ENCODE measurements around the gene COL23A1.
A peak's percentile ranks its signal among the peaks of the same experiment; 100 is the strongest.
"Not testable (repeated sequence)": the region's sequence is repeated elsewhere in the genome, so short reads cannot be mapped to it uniquely, and the experiment has no call there.

Gene COL23A1

DNA sequence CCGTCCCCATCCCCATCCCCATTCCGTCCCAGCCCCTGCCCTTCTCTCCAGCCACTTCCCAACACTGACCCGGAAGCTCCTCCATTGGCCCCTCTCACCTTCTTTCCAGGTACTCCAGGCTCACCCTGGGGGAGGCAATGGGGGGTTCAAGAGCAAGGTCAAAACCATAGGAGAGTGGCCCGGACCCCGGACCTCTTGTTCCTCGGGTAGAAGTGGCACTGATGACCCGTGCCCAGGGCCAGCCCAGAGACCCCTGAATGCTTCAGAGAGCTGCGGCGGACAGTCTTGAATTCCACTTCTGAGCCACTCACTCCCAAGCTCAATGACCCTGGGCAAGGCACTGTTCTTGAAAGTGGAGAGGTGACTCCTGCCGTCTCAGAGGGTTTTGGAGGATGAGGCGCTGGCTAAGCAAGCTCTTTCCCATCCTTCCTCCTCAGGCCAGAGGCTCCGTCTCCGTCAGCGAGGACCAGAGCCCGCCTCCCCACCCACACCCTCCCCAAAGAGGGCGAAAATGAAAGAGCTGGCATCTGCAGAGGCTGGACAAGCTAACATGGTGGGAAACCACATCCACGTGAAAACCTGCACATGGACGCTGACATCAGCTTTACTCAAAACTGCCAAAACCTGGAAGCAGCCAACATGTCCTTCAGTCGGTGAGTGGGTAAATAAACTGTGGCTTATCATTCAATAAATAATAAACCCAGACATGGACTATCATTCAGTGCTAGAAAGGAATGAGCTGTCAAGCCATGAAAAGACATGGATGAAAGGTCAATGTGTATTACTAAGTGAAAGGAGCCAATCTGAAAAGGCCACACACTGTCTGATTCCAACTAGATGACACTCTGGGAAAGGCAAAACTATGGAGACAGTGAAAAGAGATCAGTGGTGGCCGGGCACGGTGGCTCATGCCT lies 330.3 kb downstream of the COL23A1 start:
- DNase-seq (ENCODE audit: low read depth) = no peak

DNA sequence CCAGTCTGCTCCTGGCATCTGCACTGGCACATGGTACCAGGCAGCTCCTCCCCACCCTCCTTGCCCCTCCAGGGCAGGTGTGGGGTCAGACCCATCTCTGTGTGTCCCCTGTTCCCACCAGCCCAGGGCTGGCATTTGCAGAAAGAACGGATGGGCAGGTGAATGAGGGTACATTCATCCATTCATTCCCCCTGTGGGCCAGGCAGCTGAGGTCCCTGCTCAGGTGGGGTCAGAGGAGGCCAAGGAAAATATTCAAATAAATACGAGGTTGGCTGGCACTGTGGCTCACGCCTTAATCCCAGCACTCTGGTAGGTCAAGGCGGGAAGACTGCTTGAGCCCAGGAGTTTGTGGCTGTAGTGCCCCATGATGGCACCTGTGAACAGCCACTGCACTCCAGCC lies 332.5 kb downstream of the COL23A1 start:
- DNase-seq (ENCODE audit: low read depth) = no peak

DNA sequence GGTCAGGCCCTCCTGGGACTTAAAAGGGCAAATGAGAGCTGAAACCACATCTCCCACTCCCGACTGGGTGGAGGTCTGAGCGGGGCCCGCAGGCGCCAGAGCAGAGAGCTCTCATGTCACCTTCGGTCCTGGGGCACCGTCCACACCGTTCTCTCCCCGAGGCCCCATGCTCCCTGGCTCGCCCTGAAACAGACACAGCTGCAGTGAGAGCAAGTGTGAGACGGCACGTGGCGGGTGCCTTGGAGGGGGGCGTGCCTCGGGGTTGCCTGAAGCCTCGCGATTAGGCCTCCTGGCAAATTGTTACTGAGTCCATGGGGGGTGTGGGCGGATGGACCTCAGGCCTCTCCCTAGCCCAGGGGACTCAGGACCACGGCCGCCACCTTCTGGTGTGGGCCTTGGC lies 333.4 kb downstream of the COL23A1 start:
- no peak for DNase-seq (ENCODE audit: low read depth)

- DNase-seq (ENCODE audit: low read depth) = not testable (repeated sequence)
Observed at GRCh38 chr5:178253632-178254031, 336.6 kb downstream of the COL23A1 start.

DNA sequence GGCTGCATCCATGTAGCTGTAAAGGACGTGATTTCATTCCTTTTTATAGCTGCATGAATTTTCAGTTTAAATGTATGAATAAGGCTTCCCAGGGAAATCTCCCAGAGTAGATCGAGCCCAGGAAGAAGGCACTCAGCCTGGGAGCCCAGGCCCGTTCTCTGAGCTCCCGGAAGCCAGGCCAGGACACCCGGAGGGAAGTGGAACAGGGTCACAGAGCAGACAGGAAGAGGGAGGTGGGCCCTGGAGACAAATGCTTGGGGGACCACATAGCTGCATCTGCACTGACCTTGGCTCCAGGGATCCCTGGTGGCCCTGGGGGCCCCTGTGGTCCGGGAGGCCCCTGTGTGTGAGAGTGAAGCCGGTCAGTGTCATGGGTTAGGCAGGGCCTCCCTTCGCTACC lies 337.9 kb downstream of the COL23A1 start:
- no peak for DNase-seq (ENCODE audit: low read depth)

DNA sequence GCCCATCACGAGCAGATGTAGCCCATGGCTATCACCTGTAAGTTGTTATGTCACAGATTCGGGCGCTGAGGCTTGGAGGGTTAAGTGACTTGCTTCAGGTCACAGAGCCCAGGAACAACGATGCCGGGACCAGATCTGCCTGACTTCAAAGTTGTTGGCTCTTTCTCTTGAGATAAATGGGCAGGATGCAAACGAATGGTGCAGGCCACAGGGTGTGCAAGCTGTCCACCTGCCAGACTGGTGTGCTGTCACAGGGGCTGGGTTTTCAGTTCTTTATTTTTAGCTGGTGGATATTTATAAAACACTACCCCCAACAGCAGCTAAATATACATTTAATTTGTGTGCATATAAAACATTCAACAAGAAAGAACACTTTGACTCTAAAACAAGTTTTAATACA lies 339.9 kb downstream of the COL23A1 start:
- DNase-seq (ENCODE audit: low read depth) = no peak

DNA sequence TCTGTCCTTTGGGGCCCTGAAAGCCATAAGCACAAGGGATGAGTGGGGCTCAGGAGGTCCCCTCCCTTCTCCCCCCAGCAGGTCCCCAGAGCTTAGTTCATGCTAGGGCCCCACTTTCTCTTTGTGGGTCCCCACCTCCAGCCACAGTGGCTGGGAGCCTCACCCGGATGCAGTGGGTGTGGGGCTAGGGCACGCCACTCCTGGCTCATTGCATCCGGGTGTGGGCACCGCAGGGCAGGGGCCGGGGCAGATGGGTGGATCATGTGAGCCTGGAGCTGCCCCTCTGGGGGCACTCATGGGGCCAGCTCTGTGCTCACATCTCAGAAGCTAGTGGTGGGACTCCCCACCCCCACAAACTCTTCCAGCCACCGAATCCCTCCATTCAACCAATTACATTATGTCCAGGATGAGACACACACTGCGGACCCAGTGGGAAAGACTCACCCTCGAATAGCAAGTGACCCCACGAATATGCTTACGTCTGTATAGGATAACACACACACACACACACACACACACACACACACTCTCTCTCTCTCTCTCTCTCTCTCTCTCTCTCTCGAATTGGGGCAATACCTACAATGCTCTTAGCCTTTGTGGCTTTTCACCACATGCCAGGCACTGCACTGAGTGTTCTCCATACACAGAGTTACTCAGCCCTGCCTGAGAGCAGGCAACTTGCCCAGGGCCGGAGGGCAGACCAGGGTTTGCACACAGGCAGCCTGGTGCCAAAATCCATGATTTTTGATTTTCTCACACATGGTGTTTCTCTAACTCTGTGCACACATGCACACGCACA lies 340.8 kb downstream of the COL23A1 start:
- peak; percentile 82 for DNase-seq (ENCODE audit: low read depth)

GRCh38 chr5:178248750-178249149 lies 341.4 kb downstream of the COL23A1 start:
- no peak for DNase-seq (ENCODE audit: low read depth)

GRCh38 chr5:178247481-178248456 lies 342.4 kb downstream of the COL23A1 start:
- DNase-seq (ENCODE audit: low read depth) = no peak

GRCh38 chr5:178246624-178247279 lies 343.4 kb downstream of the COL23A1 start:
- no peak for DNase-seq (ENCODE audit: low read depth)

DNA sequence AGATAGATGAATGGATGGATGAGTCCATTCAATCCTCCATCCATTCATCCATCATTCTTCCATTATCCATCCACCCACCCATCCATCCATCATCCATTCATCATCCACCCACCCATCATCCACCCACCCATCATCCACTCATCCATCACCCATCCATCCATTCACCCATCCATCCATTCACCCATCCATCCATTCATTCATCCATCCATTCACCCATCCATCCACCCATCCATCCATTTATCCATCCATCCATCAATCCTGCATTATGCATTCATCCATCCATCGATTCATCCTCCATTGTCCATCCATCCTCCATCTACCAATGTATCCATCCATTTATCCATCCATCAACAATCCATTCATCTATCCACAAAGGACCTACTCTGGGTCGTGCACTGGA lies 344.8 kb downstream of the COL23A1 start:
- no peak for DNase-seq (ENCODE audit: low read depth)

DNA sequence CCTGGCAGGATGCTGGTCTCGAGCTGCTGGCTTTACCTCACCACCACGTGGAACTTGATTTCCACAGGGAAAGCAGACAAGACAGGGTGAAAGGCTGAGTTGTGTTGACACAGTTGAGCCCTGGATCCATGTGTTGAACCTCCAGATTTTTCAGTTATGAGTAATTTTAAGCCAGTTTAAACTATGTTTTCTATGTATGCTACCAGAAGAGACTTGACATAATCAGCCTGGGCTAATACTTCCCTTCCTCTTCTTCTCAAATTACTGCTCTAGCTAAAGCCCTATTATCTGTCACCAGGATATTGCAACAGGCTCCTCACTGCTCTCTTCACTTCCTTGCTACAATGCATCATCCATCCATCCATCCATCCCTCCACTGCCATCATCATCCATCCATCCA lies 345.6 kb downstream of the COL23A1 start:
- DNase-seq (ENCODE audit: low read depth) = no peak

DNA sequence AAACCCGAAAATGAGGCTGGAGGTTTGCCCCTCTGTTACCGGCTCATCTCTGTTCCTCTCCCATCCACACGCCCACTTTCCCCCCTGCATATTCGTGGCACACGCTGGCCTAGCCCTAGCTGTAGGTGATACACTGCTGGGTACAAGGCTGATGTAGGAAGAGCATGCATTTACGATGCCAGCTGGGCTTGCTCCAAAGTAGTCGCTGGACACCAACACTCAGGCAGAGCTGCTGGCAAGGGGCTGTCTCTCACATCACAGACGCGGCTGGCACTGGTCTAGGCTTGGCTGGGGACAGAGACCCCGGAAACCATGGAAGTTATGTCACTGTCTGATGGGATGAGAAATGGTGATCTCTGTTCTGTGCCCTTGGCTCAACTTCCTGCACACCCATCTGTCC lies 347.8 kb downstream of the COL23A1 start:
- no peak for DNase-seq (ENCODE audit: low read depth)

DNA sequence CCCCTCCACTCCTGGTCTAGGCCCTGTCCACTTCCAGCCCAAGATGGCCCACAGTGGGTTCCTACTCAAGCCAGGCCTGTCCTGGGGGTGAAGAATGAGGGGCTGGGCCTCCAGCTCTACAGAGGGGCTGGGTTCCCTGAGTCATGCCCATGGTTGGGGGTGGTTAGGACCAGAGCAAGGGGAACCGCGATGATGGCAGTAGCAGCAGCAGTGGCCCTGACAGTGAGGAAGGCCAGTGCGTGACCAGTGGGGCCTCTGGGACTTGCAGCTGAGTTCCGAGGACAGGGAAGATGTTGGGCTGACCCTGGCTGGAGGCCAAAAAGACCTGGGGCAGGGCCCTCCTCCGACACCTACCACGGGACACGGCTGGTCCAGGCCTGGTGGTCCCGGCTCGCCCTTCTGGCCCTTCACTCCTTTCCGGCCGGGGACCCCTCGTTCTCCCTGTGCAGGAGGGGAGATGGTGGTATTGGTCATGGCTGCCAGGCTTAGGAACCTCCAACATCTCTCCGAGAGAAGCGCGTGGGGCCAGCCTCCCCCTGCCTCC lies 348.4 kb downstream of the COL23A1 start:
- DNase-seq (ENCODE audit: low read depth) = no peak

- DNase-seq (ENCODE audit: low read depth) = no peak
Observed at GRCh38 chr5:178241231-178241663, 348.9 kb downstream of the COL23A1 start.

GRCh38 chr5:178240766-178241165 lies 349.4 kb downstream of the COL23A1 start:
- DNase-seq (ENCODE audit: low read depth) = no peak

- no peak for DNase-seq (ENCODE audit: low read depth)
Observed at GRCh38 chr5:178240341-178240741, 349.9 kb downstream of the COL23A1 start.

- DNase-seq (ENCODE audit: low read depth) = not testable (repeated sequence)
Observed at GRCh38 chr5:178239626-178240301, 350.4 kb downstream of the COL23A1 start.

GRCh38 chr5:178238711-178239592 lies 351.2 kb downstream of the COL23A1 start:
- DNase-seq (ENCODE audit: low read depth) = no peak

GRCh38 chr5:178238313-178238635 lies 351.9 kb downstream of the COL23A1 start:
- DNase-seq (ENCODE audit: low read depth) = no peak
